K562 (cell line): Measurements from ENCODE around the gene SCFD2. TPM values are rescaled to one million over a fixed set of nuclear protein-coding genes. Genes with fewer than 3 reads are reported as not detected.

ENCODE experiments used
- ATAC-seq: fragments of 200-7000 bp; cut with Tn5 transposase; 3 replicates; pipeline ENCODE4 v1.9.1; 2020; ENCODE audit warnings: moderate library complexity
- BruUV-seq: library from RNA; stranded (reverse); fragments of 400-500 nt; replicated peaks from 2 replicates; lab custom pipeline; 2021; lab: Mats Ljungman, UMichigan
- CTCF ChIA-PET: fragments of 300-600 bp; formaldehyde crosslinking; extraction: SDS; loops from one replicate; lab custom pipeline; 2021; ENCODE audit warnings: low intra/inter-chr PET ratio; lab: Yijun Ruan, JAX
- POLR2A ChIA-PET: fragments of 300-600, 350-650 bp; sonication (Branson Sonifier 250); formaldehyde crosslinking; extraction: SDS; loops from one replicate; lab custom pipeline; 2021; ENCODE audit warnings: antibody characterized with exemption, inconsistent platforms; lab: Yijun Ruan, JAX
- DNase-seq, 4 experiments: peaks; one replicate each; pipeline versions ENCODE4 v3.0.0 to v3.0.0-alpha.2; 2011 to 2018; ENCODE audit warnings: low spot score in 3 of 4, mixed read lengths in 3 of 4; ENCODE audit errors: extremely low read depth in 1 of 4
- FAIRE-seq: peaks from 2 replicates; lab custom pipeline; 2011; peaks lifted over from hg19 to GRCh38; lab: Jason Lieb, UNC
- H2AFZ ChIP-seq: 2 replicates; pipeline ENCODE4 v1.6.0; 2011; ENCODE audit warnings: low read depth, low read length, control low read depth, inconsistent platforms
- H3K27ac ChIP-seq: fragments of 200-600 bp; 3 replicates; pipeline ENCODE4 v1.8.0; 2011; ENCODE audit warnings: low read depth, mild to moderate bottlenecking, control low read depth, inconsistent platforms, low read length, moderate library complexity, mixed read lengths; ENCODE audit errors: extremely low read depth
- H3K27me3 ChIP-seq, 2 experiments: fragments of 300-600 bp in 1 of 2; 2 replicates in 1 of 2; 3 replicates in 1 of 2; pipeline versions ENCODE4 v1.6.0 to v1.8.0; 2011; ENCODE audit warnings: inconsistent platforms in 2 of 2, low read length in 2 of 2, mild to moderate bottlenecking in 1 of 2, mixed read lengths in 1 of 2, moderate library complexity in 1 of 2; ENCODE audit not compliant: control insufficient read depth in 2 of 2, insufficient read depth in 2 of 2
- H3K36me3 ChIP-seq: fragments of 300-600 bp; 3 replicates; pipeline ENCODE4 v1.8.0; 2011; ENCODE audit warnings: mild to moderate bottlenecking, low read length, inconsistent platforms; ENCODE audit not compliant: control insufficient read depth, insufficient read depth
- H3K4me1 ChIP-seq, 2 experiments: fragments of 200-600 bp in 1 of 2; replicated peaks in 1 of 2; 2 replicates in 1 of 2; 3 replicates in 1 of 2; pipeline versions ENCODE4 v1.5.1 to v1.8.0; 2011; ENCODE audit warnings: inconsistent platforms in 2 of 2, low read length in 2 of 2, mild to moderate bottlenecking in 1 of 2, mixed read lengths in 1 of 2, moderate library complexity in 1 of 2; ENCODE audit not compliant: control insufficient read depth in 2 of 2, insufficient read depth in 2 of 2
- H3K4me2 ChIP-seq: 2 replicates; pipeline ENCODE4 v1.6.1; 2011; ENCODE audit warnings: low read length, control low read depth, inconsistent platforms, mixed read lengths; ENCODE audit not compliant: insufficient read depth
- H3K4me3 ChIP-seq: fragments of 200-600 bp; sonication (generic), shearing (Covaris generic); 2 replicates; pipeline ENCODE4 v1.5.1; 2016; ENCODE audit warnings: control low read depth, inconsistent platforms
- H3K79me2 ChIP-seq: fragments of 200-600 bp; 3 replicates; pipeline ENCODE4 v1.8.0; 2011; ENCODE audit warnings: low read length, inconsistent platforms; ENCODE audit not compliant: control insufficient read depth, insufficient read depth
- H3K9ac ChIP-seq, 2 experiments: 2 replicates each; pipeline versions ENCODE4 v1.6.0 to v1.6.1; 2011; ENCODE audit warnings: low read depth in 2 of 2, low read length in 2 of 2, control low read depth in 1 of 2, inconsistent platforms in 1 of 2, mild to moderate bottlenecking in 1 of 2, mixed read lengths in 1 of 2; ENCODE audit not compliant: insufficient read depth in 1 of 2
- H3K9me1 ChIP-seq: one replicate; pipeline ENCODE4 v1.6.0; 2011; ENCODE audit warnings: inconsistent platforms, mild to moderate bottlenecking, low read length, moderate library complexity; ENCODE audit not compliant: control insufficient read depth, insufficient read depth
- H3K9me3 ChIP-seq: replicated peaks from 2 replicates; pipeline ENCODE4 v1.5.1; 2011; ENCODE audit warnings: low read depth, low read length, inconsistent platforms; ENCODE audit not compliant: control insufficient read depth, insufficient read depth
- H4K20me1 ChIP-seq: replicated peaks from 2 replicates; pipeline ENCODE4 v1.6.1; 2011; ENCODE audit warnings: low read length, inconsistent platforms, mixed read lengths; ENCODE audit not compliant: control insufficient read depth, insufficient read depth
- ARNT ChIP-seq, 2 experiments: fragments of 450-650 bp; IDR thresholded peaks; 2 replicates each; pipeline ENCODE4 v1.6.1; 2016; ENCODE audit warnings: mild to moderate bottlenecking in 1 of 2
- EWSR1 ChIP-seq: fragments of 450-650 bp; IDR thresholded peaks from 2 replicates; pipeline ENCODE4 v1.6.1; 2018; ENCODE audit warnings: borderline replicate concordance, mild to moderate bottlenecking, low read depth, moderate library complexity; ENCODE audit not compliant: partially characterized antibody
- GABPB2 ChIP-seq: fragments of 250-450 bp; sonication (Bioruptor Pico); conservative IDR thresholded peaks from 2 replicates; pipeline ENCODE4 v1.5.1; 2021; ENCODE audit warnings: mild to moderate bottlenecking
- GTF2A2 ChIP-seq: IDR thresholded peaks from 2 replicates; pipeline ENCODE4 v1.6.1; 2016; ENCODE audit warnings: mild to moderate bottlenecking, missing genetic modification characterization, missing compliant biosample characterization
- SIN3A ChIP-seq, 2 experiments: fragments of 150-350 bp in 1 of 2; IDR thresholded peaks; 2 replicates each; pipeline ENCODE4 v1.6.1; 2011 to 2016; ENCODE audit warnings: borderline replicate concordance in 2 of 2, low read depth in 2 of 2, low read length in 2 of 2, mild to moderate bottlenecking in 2 of 2, moderate library complexity in 2 of 2; ENCODE audit not compliant: control insufficient read depth in 1 of 2
- SMARCE1 ChIP-seq: fragments of 450-650 bp; IDR thresholded peaks from 2 replicates; pipeline ENCODE4 v1.7.1; 2016; ENCODE audit warnings: mild to moderate bottlenecking
- SOX6 ChIP-seq: fragments of 450-650 bp; IDR thresholded peaks from 2 replicates; pipeline ENCODE4 v1.6.1; 2014; ENCODE audit warnings: mild to moderate bottlenecking
- TGIF2 ChIP-seq: sonication (generic); formaldehyde crosslinking; IDR thresholded peaks from 2 replicates; pipeline ENCODE4 v1.8.1; 2022; ENCODE audit warnings: mild to moderate bottlenecking, missing genetic modification reagents, moderate library complexity
- ZNF57 ChIP-seq: fragments of 450-650 bp; formaldehyde crosslinking; IDR thresholded peaks from 2 replicates; pipeline ENCODE4 v1.4.0; 2020; ENCODE audit warnings: mild to moderate bottlenecking, moderate library complexity
- WGBS: fragments of 100-300 bp; shearing (Covaris generic); methylation state at CpG from one replicate; pipeline ENCODE4 v1.1.6; 2016; ENCODE audit warnings: low coverage, mixed read lengths; ENCODE audit not compliant: insufficient coverage; ENCODE audit errors: missing lambda C conversion rate; 5-methylcytosine and 5-hydroxymethylcytosine counted together
- in situ Hi-C: fragments of 300-500 bp; cut with MboI; formaldehyde crosslinking; loops from 4 replicates; pipeline ENCODE4 v1.15.0; 2018; ENCODE audit warnings: inconsistent platforms, mixed read lengths
- intact Hi-C: fragments of 100-400 bp; cut with micrococcal nuclease; formaldehyde crosslinking; loops from 2 replicates; pipeline ENCODE4 v1.14.2; 2022
- polyA plus RNA-seq, 8 experiments: library from polyadenylated mRNA; depleted of rRNA in 4 of 8; stranded (reverse) in 5 of 8; unstranded in 3 of 8; fragments of >200 nt; fragmentation: Nextera tagmentation in 2 of 8; fragmentation: Illumina TruSeq in 1 of 8; extraction: Ambion mirVana in 2 of 8; extraction: Trizol in 1 of 8; gene quantifications; 2 replicates each; pipeline versions ENCODE4 v1.2.1 to v1.2.3, GENCODE V29; 2011 to 2014; ENCODE audit warnings: inconsistent platforms in 1 of 8, missing spikeins in 1 of 8
- total RNA-seq, 7 experiments: library from RNA; depleted of rRNA in 6 of 7; stranded (reverse); fragments of >200 nt in 6 of 7; fragmentation: Illumina TruSeq in 2 of 7; extraction: Trizol in 2 of 7; gene quantifications; 2 replicates each; pipeline versions ENCODE4 v1.2.1 to v1.2.3, GENCODE V29; 2011 to 2021; ENCODE audit warnings: low replicate concordance in 1 of 7
- TF ChIP-seq, protein P1 (sequence below): sonication (generic); formaldehyde crosslinking; IDR thresholded peaks from 2 replicates; pipeline ENCODE4 v1.8.0; 2022; ENCODE audit warnings: mild to moderate bottlenecking, low read depth, missing genetic modification reagents
- TF ChIP-seq, protein P2 (sequence below): IDR thresholded peaks from 2 replicates; pipeline ENCODE4 v1.6.1; 2011; ENCODE audit warnings: borderline replicate concordance, low read depth, mild to moderate bottlenecking, moderate library complexity, low read length; ENCODE audit not compliant: insufficient read depth, poor library complexity, severe bottlenecking
- TF ChIP-seq, protein P3 (sequence below): fragments of 450-650 bp; formaldehyde crosslinking; IDR thresholded peaks from 2 replicates; pipeline ENCODE4 v1.4.0; 2020; ENCODE audit warnings: mild to moderate bottlenecking

The SCFD2 gene
- total and polyA plus RNA-seq, 9 of the 15 experiments (the other 6 are each of a cell fraction or from before 2014, with no cell fraction given): 5.7 to 30.3 (median 22.8) TPM

DNA sequence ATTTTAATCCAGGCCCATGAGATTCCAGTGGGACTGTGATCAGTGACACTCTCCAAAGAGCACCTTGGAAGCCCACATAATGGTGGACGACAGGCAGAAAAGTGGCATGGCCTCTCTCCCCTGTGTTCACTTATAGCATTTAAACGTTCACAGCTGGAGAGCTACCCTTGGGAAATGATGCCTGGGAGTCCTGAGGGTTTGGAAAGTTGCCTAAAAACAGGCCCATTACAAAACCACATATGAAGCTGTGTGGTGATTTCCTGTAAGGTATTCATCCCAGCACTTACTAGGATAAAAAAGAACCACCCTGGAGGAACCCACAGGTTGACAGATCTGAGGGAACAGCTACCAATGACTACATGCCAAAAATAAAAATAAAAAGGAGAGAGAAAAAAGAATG lies 310.6 kb downstream of the SCFD2 start:
- no peak overlapping the region for H2AFZ ChIP-seq
- no peaks in the 10 kb centered on the region for H3K9me1 ChIP-seq
- H3K4me1 ChIP-seq: no peaks in the 10 kb centered on the region
- H3K27ac ChIP-seq: no peak overlapping the region
- H3K4me2 ChIP-seq: no peak overlapping the region
- in situ Hi-C loops: no loop called here
- no peaks in the 10 kb centered on the region for H4K20me1 ChIP-seq
- no peaks in the 10 kb centered on the region for H3K27me3 ChIP-seq
- CTCF ChIA-PET: no interaction called here
- POLR2A ChIA-PET: interaction anchor here (1.0 kb wide), 1 partner anchor 13 kb away, joined by 3 read pairs; no protein-coding TSS in a partner anchor
- FAIRE-seq (no peak), ATAC-seq (no peak), DNase-seq (no peak)
- no TSS peak for BruUV-seq
- TF ChIP-seq GTF2A2 (tag): no peak
- no peak for TF ChIP-seq SMARCE1
- TF ChIP-seq, protein P1, sequence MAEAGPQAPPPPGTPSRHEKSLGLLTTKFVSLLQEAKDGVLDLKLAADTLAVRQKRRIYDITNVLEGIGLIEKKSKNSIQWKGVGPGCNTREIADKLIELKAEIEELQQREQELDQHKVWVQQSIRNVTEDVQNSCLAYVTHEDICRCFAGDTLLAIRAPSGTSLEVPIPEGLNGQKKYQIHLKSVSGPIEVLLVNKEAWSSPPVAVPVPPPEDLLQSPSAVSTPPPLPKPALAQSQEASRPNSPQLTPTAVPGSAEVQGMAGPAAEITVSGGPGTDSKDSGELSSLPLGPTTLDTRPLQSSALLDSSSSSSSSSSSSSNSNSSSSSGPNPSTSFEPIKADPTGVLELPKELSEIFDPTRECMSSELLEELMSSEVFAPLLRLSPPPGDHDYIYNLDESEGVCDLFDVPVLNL (CRISPR knock-in tag): no peak
- no peak for TF ChIP-seq ZNF57 (CRISPR knock-in tag)
- no peak for TF ChIP-seq TGIF2 (CRISPR knock-in tag)
- TF ChIP-seq, protein P2, sequence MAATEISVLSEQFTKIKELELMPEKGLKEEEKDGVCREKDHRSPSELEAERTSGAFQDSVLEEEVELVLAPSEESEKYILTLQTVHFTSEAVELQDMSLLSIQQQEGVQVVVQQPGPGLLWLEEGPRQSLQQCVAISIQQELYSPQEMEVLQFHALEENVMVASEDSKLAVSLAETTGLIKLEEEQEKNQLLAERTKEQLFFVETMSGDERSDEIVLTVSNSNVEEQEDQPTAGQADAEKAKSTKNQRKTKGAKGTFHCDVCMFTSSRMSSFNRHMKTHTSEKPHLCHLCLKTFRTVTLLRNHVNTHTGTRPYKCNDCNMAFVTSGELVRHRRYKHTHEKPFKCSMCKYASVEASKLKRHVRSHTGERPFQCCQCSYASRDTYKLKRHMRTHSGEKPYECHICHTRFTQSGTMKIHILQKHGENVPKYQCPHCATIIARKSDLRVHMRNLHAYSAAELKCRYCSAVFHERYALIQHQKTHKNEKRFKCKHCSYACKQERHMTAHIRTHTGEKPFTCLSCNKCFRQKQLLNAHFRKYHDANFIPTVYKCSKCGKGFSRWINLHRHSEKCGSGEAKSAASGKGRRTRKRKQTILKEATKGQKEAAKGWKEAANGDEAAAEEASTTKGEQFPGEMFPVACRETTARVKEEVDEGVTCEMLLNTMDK: no peak
- no peak for TF ChIP-seq EWSR1
- no peak for TF ChIP-seq GABPB2
- TF ChIP-seq SIN3A (IDR thresholded peaks at IDR 0.05; ENCODE audit: borderline replicate concordance in 2 of 2, control insufficient read depth in 1 of 2, low read depth in 2 of 2, low read length in 2 of 2): no peak
- no peak for TF ChIP-seq ARNT (IDR thresholded peaks at IDR 0.05)
- TF ChIP-seq SOX6: no peak
- TF ChIP-seq, protein P3, sequence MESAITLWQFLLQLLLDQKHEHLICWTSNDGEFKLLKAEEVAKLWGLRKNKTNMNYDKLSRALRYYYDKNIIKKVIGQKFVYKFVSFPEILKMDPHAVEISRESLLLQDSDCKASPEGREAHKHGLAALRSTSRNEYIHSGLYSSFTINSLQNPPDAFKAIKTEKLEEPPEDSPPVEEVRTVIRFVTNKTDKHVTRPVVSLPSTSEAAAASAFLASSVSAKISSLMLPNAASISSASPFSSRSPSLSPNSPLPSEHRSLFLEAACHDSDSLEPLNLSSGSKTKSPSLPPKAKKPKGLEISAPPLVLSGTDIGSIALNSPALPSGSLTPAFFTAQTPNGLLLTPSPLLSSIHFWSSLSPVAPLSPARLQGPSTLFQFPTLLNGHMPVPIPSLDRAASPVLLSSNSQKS (CRISPR knock-in tag): no peak
- intact Hi-C loops: no loop called here
- H3K79me2 ChIP-seq: no peaks in the 10 kb centered on the region
- no peaks in the 10 kb centered on the region for H3K9me3 ChIP-seq
- no peaks in the 10 kb centered on the region for H3K36me3 ChIP-seq
- H3K4me3 ChIP-seq: no peak overlapping the region
- no peak overlapping the region for H3K9ac ChIP-seq
- 13% methylated on average over 2 of the region's 2 CpGs for WGBS
